Measurements from ENCODE around the gene GJC1. TPM values are rescaled to one million over a fixed set of nuclear protein-coding genes. Genes with fewer than 3 reads are reported as not detected.

Gene GJC1
- total RNA-seq, 4 donors from 2014 or later: 2.1 to 9.2 (median 4.6) TPM

- Histone ChIP-seq H3K27me3 (peaks cover 0 to 10% (median 0%) of the 10 kb centered on the region in 3 donors), H3K4me3 (no peak overlapping the region), H3K4me1 (peaks cover 0 to 15% of the 10 kb centered on the region in 2 donors), H3K36me3 (no peaks in the 10 kb centered on the region), H3K9me3 (no peaks in the 10 kb centered on the region), H3K27ac (no peak overlapping the region)
- TF ChIP-seq POLR2A (IDR thresholded peaks at IDR 0.05) (no peak), CTCF (IDR thresholded peaks at IDR 0.05 in 4 of 5, conservative IDR thresholded peaks at IDR 0.05 in 1 of 5) (no peak)
- intact Hi-C loops (cut with DNase I; ENCODE audit: low total_unique reads): no loop called here
- DNase-seq (no peak), ATAC-seq (no peak)
- in situ Hi-C loops (cut with MboI; ENCODE audit: low sequenced_read_pairs in 4 of 4): loop anchor here in 1 of 4 donors (25.0 kb wide), 1 partner anchor 226 kb away; no protein-coding TSS in a partner anchor
Observed at GRCh38 chr17:44786551-44787081, 43.5 kb downstream of the GJC1 start.

GRCh38 chr17:44785921-44786320 is 44.2 kb downstream of the GJC1 start:
- no peak for DNase-seq
- TF ChIP-seq CTCF (IDR thresholded peaks at IDR 0.05 in 4 of 5, conservative IDR thresholded peaks at IDR 0.05 in 1 of 5) (no peak), POLR2A (IDR thresholded peaks at IDR 0.05) (no peak)
- no peak for ATAC-seq
- Histone ChIP-seq H3K4me1 (peaks cover 3 to 15% of the 10 kb centered on the region in 2 donors), H3K27ac (no peak overlapping the region), H3K9me3 (no peaks in the 10 kb centered on the region), H3K36me3 (no peaks in the 10 kb centered on the region), H3K27me3 (peaks cover 0 to 10% (median 0%) of the 10 kb centered on the region in 3 donors), H3K4me3 (no peak overlapping the region)
- intact Hi-C loops (cut with DNase I; ENCODE audit: low total_unique reads): no loop called here
- in situ Hi-C loops (cut with MboI; ENCODE audit: low sequenced_read_pairs in 4 of 4): loop anchor here in 1 of 4 donors (25.0 kb wide), 1 partner anchor 226 kb away; no protein-coding TSS in a partner anchor

GRCh38 chr17:44782326-44782850 is 47.7 kb downstream of the GJC1 start:
- ATAC-seq: no peak
- TF ChIP-seq CTCF (IDR thresholded peaks at IDR 0.05 in 4 of 5, conservative IDR thresholded peaks at IDR 0.05 in 1 of 5) (no peak), POLR2A (IDR thresholded peaks at IDR 0.05) (no peak)
- H3K36me3 ChIP-seq: no peaks in the 10 kb centered on the region
- no peak for DNase-seq
- H3K4me1 ChIP-seq: peaks cover 3 to 11% of the 10 kb centered on the region in 2 donors
- intact Hi-C loops (cut with DNase I; ENCODE audit: low total_unique reads): no loop called here
- no peaks in the 10 kb centered on the region for H3K27me3 ChIP-seq
- peak overlapping the region in 3 of 4 donors; percentile 1 to 58 (median 23) for H3K27ac ChIP-seq
- no peak overlapping the region for H3K4me3 ChIP-seq
- in situ Hi-C loops (cut with MboI; ENCODE audit: low sequenced_read_pairs in 4 of 4): loop anchor here in 1 of 4 donors (25.0 kb wide), 1 partner anchor 230 kb away; no protein-coding TSS in a partner anchor
- H3K9me3 ChIP-seq: no peaks in the 10 kb centered on the region

GRCh38 chr17:44781551-44782325 is 48.3 kb downstream of the GJC1 start:
- no peak for DNase-seq
- TF ChIP-seq CTCF (IDR thresholded peaks at IDR 0.05 in 4 of 5, conservative IDR thresholded peaks at IDR 0.05 in 1 of 5): no peak
- TF ChIP-seq POLR2A (IDR thresholded peaks at IDR 0.05): no peak
- intact Hi-C loops (cut with DNase I; ENCODE audit: low total_unique reads) (no loop called here), in situ Hi-C loops (cut with MboI; ENCODE audit: low sequenced_read_pairs in 4 of 4) (loop anchor here in 1 of 4 donors (25.0 kb wide), 1 partner anchor 231 kb away; no protein-coding TSS in a partner anchor)
- H3K4me1 ChIP-seq: peaks cover 3 to 5% of the 10 kb centered on the region in 2 donors
- H3K9me3 ChIP-seq: no peaks in the 10 kb centered on the region
- no peaks in the 10 kb centered on the region for H3K36me3 ChIP-seq
- peak overlapping the region; percentile 1 to 58 (median 18) for H3K27ac ChIP-seq
- no peaks in the 10 kb centered on the region for H3K27me3 ChIP-seq
- peak in 1 of 2 donors; percentile 18 for ATAC-seq
- no peak overlapping the region for H3K4me3 ChIP-seq

All from gastrocnemius medialis (tissue), 4 donors.